Activated T-cell treated with anti-CD3 and anti-CD28 coated beads, Interleukin-2, amount 50 U/mL, for 24 hours (primary cell): ENCODE data around the gene SFI1.

Experiments used
- DNase-seq: peaks from one replicate; pipeline ENCODE4 v3.0.0-alpha.2; 2020
- H3K27ac Mint-ChIP-seq: 2 replicates; pipeline ENCODE4 v1.8.0; 2020; ENCODE audit warnings: mild to moderate bottlenecking, mixed read lengths
- H3K27me3 Mint-ChIP-seq: 2 replicates; pipeline ENCODE4 v1.8.0; 2020; ENCODE audit warnings: mixed read lengths
- H3K36me3 Mint-ChIP-seq: 2 replicates; pipeline ENCODE4 v1.8.0; 2020; ENCODE audit warnings: low read depth, mixed read lengths
- H3K4me1 Mint-ChIP-seq: 2 replicates; pipeline ENCODE4 v1.8.0; 2020; ENCODE audit warnings: low read depth, mixed read lengths
- H3K4me3 Mint-ChIP-seq: 2 replicates; pipeline ENCODE4 v1.8.0; 2020; ENCODE audit warnings: mild to moderate bottlenecking, moderate library complexity, mixed read lengths
- H3K9me3 Mint-ChIP-seq: 2 replicates; pipeline ENCODE4 v1.8.0; 2020; ENCODE audit warnings: mixed read lengths

Gene SFI1

DNA sequence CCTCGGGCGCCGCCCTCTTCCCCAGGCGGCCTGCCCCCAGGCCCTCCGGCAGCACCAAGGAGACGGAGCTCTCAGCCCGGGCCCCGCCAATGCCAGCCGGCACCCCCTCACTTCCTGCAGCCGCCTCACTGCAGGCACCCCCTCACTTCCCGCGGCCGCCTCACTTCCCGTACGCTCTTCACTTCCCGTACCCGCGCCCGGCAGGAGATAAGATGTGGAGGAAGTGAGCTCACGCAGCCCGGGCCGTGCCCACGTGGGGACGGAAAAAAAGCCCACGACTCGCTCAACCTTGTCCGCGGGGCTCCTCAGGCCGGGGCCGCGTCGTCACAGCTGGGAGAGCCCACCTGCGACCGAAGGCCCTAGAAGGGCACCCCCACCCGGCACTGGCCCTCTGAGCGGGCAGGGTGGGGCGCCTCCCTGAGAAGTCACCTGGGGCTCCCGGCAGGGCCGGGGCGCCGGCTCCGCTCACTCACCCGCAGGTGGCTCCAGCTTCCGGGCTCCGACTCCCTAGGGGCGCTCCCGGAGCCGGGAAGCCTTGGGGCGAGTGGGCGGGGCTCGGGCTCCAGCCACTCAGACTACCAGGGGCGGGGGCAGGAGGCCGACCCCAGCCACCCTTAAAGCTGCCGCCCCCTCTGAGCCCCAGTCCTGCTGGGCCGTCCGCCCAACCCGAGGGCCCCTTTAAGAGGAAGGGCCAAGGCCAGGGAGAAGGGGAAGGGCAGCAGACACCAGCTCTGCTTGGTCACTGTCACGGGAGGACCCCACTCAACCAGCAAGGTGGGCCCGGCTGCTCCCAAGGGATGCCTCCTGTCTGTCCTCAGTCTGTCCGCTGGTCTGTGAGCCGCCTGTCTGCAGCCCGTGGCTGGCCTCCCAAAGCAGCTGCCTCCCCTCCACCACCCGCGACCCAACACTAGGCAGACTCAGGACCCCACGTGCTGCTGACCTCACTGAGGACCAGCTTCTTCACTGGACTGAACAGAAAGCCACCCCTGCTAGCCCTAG lies 134.3 kb downstream of the SFI1 start:
- Mint-ChIP-seq H3K4me3 (peak overlapping the region; percentile 87), H3K27ac (peak overlapping the region; percentile 96), H3K9me3 (no peaks in the 10 kb centered on the region), H3K27me3 (no peaks in the 10 kb centered on the region), H3K4me1 (peaks cover 76% of the 10 kb centered on the region), H3K36me3 (peaks cover 43% of the 10 kb centered on the region)
- DNase-seq, result peak; percentile 90

DNA sequence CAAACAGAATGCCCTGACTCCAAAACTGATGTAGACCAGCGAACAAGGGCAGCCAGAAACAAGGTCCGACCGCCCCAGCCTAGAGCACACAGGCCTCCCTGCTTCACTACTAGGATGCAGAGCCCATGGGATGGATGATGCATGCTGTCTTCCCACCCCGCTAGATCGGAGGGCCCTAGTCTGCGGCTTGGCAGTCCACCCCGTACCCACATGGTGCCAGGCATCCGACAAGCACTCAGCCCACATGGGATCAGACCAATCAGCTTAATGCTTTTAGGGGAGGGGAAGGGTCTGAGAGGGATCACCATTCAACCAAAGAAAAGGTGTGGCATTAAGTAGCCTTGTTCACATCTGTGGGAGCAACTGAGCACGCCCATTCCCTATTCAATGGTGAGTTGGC lies 135.1 kb downstream of the SFI1 start:
- no peaks in the 10 kb centered on the region for H3K27me3 Mint-ChIP-seq
- peaks cover 35% of the 10 kb centered on the region for H3K36me3 Mint-ChIP-seq
- H3K9me3 Mint-ChIP-seq, result no peaks in the 10 kb centered on the region
- DNase-seq, result no peak
- peaks cover 69% of the 10 kb centered on the region for H3K4me1 Mint-ChIP-seq
- H3K27ac Mint-ChIP-seq, result peak overlapping the region; percentile 96
- H3K4me3 Mint-ChIP-seq, result peak overlapping the region; percentile 87

DNA sequence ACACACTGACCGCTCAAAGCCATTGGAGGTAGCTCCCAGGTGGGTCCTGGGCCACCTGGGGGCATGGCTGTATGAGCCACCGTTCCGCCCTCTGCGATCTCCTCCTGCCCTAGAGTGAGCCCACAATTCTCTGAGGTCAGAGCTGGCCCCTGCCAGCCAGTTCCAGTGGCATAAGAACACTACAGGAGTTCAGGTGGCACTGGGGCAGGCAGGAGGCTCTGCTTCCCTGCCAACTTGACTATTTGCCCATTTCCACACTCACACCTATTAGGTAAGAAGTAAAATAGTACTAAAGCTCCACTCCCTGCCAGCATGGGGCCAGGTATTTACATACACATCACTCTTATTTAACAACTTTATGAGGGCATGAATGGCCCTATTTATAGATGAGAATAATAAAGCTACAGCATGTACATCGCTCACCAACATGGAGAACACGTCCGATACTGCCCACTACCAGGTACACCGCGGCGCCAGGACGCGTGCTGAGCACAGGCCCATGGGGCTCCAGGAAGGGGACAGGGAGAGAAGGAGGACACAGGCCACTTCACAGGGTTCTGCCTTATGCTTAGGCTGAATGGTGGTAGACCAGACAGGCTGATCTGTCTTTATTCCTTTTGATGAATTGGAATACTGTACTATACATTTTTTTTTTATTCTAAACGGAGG lies 139.4 kb downstream of the SFI1 start:
- H3K4me1 Mint-ChIP-seq, result peaks cover 66% of the 10 kb centered on the region
- H3K27me3 Mint-ChIP-seq, result no peaks in the 10 kb centered on the region
- no peak overlapping the region for H3K4me3 Mint-ChIP-seq
- peak overlapping the region; percentile 50 for H3K27ac Mint-ChIP-seq
- H3K9me3 Mint-ChIP-seq, result no peaks in the 10 kb centered on the region
- DNase-seq, result no peak
- H3K36me3 Mint-ChIP-seq, result peaks cover 5% of the 10 kb centered on the region

DNA sequence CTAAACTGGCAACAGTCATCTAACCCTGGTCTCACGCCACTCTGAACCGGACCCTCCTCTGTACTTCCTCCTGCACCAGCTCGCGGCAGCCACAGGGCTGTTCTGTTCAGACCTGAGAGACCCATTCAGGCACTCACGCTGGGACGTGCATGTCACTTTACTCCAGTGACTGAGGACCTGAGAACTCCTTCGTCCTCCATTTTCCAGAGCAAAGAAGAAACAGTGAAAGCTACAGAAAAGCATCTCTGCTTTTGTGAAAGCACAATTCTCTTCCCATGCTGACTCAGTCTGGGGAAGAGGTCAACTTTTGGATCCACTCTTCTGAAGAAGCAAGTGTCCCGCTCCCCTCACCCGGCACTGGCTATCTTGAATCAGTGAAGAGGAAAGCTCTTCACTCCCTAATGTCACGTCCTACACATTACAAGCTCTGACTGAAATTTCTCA lies 141.1 kb downstream of the SFI1 start:
- Mint-ChIP-seq H3K36me3 (peaks cover 15% of the 10 kb centered on the region), H3K4me3 (no peak overlapping the region), H3K27ac (peak overlapping the region; percentile 91), H3K27me3 (no peaks in the 10 kb centered on the region), H3K4me1 (peaks cover 56% of the 10 kb centered on the region), H3K9me3 (no peaks in the 10 kb centered on the region)
- DNase-seq, result no peak

DNA sequence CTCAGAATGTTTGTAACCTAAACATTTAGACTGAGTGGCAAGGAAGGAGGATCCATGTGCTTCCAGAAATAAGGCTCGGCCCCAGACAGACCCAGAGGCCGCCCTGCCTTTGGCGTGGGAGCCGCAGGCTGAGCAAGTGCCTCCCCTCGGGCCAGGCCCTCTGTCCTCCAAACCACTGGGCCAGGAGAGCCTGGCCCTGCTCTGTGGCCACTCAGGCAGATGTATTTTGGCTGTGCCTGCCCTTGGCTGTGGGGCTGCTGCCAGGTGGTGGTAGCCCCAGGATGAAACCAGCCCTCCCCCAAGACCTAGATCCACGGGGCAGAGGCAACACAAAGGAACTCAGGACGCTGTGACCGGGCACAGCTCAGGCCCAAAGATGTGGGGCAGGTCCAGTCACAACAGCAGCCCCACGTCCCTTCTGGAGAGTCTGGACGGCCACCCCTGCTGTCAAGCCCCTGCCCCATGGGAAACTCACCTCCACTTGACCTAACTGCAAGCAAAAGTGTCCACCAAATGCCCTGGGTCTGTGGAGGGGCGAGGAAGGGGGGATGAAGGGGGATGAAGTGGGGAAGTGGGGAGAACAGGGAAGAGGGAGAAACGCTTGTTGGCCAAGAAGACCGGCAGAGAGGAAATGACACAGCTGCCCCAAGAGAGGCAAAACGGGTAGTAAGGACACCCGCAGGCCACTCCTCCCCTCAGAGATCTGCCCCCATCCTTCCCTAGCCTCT lies 141.7 kb downstream of the SFI1 start:
- peaks cover 19% of the 10 kb centered on the region for H3K36me3 Mint-ChIP-seq
- no peaks in the 10 kb centered on the region for H3K9me3 Mint-ChIP-seq
- peak overlapping the region; percentile 91 for H3K27ac Mint-ChIP-seq
- peaks cover 54% of the 10 kb centered on the region for H3K4me1 Mint-ChIP-seq
- peak overlapping the region; percentile 35 for H3K4me3 Mint-ChIP-seq
- H3K27me3 Mint-ChIP-seq, result no peaks in the 10 kb centered on the region
- no peak for DNase-seq

DNA sequence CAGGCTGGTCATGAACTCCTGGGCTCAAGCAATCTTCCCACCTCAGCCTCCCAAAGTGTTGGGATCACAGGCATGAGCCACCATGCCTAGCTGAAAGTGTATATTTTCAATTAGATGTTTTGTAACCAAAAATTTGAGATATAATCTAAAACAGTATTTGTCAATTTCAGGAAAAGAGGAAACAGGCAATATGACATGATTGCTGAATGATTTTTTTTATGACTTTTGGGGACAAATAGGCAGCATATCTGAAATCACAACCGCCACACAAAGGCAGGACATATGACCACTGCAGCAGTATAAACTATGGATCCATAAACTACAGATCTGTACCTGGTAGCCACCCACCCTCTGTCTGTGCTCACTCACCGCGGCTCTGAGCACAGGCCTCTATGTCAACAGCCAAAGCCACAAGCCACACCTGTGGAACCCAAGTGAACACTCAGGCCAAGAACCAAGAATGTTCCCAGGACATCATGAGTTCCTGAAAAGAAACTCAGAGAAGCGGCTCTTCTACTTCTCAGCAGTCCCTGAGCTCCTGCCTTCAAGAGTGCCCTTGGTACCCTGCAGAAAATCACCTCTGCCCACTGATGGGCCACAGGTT lies 143.2 kb downstream of the SFI1 start:
- no peak for DNase-seq
- peaks cover 26% of the 10 kb centered on the region for H3K36me3 Mint-ChIP-seq
- no peaks in the 10 kb centered on the region for H3K27me3 Mint-ChIP-seq
- H3K4me3 Mint-ChIP-seq, result no peak overlapping the region
- H3K4me1 Mint-ChIP-seq, result peaks cover 53% of the 10 kb centered on the region
- H3K9me3 Mint-ChIP-seq, result no peaks in the 10 kb centered on the region
- H3K27ac Mint-ChIP-seq, result peak overlapping the region; percentile 91

DNA sequence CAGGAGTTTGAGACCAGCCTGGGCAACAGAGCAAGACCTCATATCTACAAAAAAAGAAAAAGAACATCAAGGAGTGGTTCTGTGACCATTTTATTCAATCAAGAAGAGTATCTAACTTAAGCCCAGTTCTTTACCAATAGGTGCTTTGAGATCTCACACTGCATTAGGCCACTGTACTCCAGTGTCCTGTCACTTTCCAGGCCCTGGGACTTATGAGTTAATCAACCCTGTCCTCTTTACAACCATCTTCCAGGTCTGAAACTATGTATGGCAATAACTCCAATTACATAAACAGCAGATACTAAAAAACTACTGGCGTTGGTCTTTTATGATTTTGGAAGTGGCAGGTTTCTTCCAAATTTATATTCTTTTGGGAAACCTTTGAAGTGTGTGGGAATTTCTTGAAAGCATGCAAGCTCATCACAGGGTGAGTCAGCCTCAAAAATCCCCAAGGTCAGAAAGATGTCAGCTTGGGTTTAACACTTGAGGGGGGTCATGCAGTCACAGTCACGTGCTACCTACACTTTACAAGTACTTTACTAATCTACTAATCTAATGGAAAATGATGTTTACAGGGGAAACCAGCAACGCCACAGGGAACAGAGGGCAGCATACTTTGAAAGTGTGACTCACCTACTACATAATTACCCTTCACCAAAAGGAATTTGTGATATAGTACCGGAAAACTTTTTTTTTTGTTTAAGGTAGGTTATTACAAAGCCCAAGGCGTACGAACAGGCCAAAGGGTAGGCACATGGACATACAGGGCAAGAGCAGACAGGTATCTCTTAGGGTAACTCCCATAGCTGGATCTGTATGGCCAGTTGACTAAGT lies 150.1 kb downstream of the SFI1 start:
- Mint-ChIP-seq H3K36me3 (peaks cover 65% of the 10 kb centered on the region), H3K4me3 (peak overlapping the region; percentile 27)

DNA sequence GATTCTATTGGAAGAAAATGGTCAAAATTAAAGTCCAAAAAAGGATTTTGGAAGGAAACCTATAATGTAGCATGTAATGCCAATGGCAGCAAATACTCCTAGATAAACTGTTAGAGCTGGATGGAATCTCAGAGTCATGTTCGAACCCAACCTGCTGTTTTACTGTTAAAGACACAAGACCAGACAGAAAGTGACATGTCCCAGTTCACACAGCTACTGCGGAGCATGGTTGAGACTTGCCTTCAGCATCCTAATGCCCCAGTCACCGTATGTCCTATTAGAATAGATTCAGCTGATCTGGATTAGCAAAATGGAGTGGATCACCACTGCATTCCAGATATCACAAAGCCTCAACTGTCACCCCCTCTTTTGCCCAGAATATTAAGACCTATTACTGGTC lies 150.7 kb downstream of the SFI1 start:
- no peaks in the 10 kb centered on the region for H3K27me3 Mint-ChIP-seq
- H3K9me3 Mint-ChIP-seq, result no peaks in the 10 kb centered on the region
- DNase-seq, result no peak
- peaks cover 59% of the 10 kb centered on the region for H3K4me1 Mint-ChIP-seq
- peak overlapping the region; percentile 27 for H3K4me3 Mint-ChIP-seq
- peak overlapping the region; percentile 92 for H3K27ac Mint-ChIP-seq
- peaks cover 63% of the 10 kb centered on the region for H3K36me3 Mint-ChIP-seq

More for the DNA sequence above, 150.1 kb downstream of the SFI1 start:
- no peaks in the 10 kb centered on the region for H3K9me3 Mint-ChIP-seq
- H3K27ac Mint-ChIP-seq, result peak overlapping the region; percentile 92
- no peaks in the 10 kb centered on the region for H3K27me3 Mint-ChIP-seq
- peaks cover 53% of the 10 kb centered on the region for H3K4me1 Mint-ChIP-seq
- DNase-seq, result no peak

DNA sequence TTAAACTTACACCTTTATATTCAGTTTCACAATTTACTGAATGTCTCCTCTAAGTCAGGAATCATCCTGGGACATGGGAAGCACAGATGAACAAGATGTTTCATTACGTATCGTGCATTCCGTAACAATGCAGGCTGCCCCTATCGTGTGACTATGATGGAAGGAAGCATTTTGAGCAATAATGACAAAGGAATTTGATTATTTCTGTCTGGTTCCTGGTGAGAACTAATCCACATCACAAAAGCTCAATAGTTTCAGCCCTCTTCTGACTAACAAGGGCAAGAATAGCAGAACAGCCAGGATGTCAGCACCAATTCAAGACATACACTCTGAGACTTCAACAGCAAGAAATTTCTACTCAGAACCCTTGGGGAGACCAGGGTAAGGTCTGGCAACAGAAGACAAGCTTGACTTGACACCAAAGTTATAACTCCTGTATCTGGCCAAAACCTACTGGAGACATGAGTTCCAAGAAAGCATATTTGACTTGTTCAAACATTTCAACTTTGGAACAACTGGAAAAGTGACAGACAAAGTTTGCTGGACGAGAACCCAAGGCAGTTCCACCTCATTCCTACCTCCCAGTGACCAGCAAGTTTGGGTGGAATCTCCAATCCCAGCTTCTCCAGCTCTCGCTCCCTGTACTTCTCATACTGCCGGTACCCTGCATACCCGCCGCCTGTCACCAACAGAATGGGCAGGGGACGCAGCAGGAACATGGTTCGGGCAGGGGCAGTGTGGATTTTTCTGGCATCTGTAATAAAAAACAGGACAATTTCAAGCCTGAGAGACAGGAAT lies 151.4 kb downstream of the SFI1 start:
- no peak for DNase-seq

DNA sequence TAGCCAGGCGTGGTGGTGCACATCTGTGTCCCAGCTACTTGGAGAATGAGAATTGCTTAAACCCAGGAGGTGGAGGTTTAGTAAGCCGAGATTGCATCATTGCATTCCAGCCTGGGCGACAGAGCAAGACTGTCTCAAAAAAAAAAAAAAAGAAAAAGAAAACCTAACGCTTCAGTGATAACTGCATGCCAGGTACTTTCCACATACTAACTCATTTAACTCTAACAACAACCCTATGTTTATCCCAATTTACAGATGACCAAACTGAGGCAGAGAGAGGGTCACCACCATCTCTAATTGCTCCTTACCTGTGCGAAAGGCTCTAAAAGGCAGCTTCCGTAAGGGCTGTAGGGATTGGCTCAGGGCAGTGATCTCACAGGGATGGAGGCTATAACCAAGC lies 154.1 kb downstream of the SFI1 start:
- H3K9me3 Mint-ChIP-seq, result no peaks in the 10 kb centered on the region
- no peak for DNase-seq
- H3K27ac Mint-ChIP-seq, result no peak overlapping the region
- no peak overlapping the region for H3K4me3 Mint-ChIP-seq
- no peaks in the 10 kb centered on the region for H3K27me3 Mint-ChIP-seq
- peaks cover 66% of the 10 kb centered on the region for H3K4me1 Mint-ChIP-seq
- peaks cover 47% of the 10 kb centered on the region for H3K36me3 Mint-ChIP-seq

More for the DNA sequence above, 151.4 kb downstream of the SFI1 start:
- peak overlapping the region; percentile 92 for H3K27ac Mint-ChIP-seq
- H3K36me3 Mint-ChIP-seq, result peaks cover 60% of the 10 kb centered on the region
- H3K9me3 Mint-ChIP-seq, result no peaks in the 10 kb centered on the region
- peaks cover 65% of the 10 kb centered on the region for H3K4me1 Mint-ChIP-seq
- no peak overlapping the region for H3K4me3 Mint-ChIP-seq
- H3K27me3 Mint-ChIP-seq, result no peaks in the 10 kb centered on the region

DNA sequence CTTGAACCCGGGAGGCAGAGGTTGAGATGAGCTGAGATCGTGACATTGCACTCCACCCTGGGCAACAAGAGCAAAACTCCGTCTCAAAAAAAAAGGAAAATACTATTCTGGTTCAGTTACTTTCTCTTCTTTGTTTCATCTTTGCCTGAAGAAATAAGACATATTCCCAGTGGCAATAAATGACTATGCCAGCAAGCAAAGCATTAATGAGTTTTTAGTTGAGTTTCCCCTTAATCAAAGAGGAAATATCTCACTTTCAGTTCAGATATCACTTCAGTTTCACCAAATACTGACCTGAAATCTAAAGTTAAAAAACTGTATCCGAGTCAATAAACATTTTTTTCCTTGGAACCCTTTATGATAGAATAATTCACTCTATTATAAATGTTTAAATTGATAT lies 155.3 kb downstream of the SFI1 start:
- no peak for DNase-seq
- Mint-ChIP-seq H3K27me3 (no peaks in the 10 kb centered on the region), H3K27ac (peak overlapping the region; percentile 82), H3K9me3 (no peaks in the 10 kb centered on the region), H3K36me3 (peaks cover 42% of the 10 kb centered on the region), H3K4me3 (no peak overlapping the region), H3K4me1 (peaks cover 60% of the 10 kb centered on the region)

DNA sequence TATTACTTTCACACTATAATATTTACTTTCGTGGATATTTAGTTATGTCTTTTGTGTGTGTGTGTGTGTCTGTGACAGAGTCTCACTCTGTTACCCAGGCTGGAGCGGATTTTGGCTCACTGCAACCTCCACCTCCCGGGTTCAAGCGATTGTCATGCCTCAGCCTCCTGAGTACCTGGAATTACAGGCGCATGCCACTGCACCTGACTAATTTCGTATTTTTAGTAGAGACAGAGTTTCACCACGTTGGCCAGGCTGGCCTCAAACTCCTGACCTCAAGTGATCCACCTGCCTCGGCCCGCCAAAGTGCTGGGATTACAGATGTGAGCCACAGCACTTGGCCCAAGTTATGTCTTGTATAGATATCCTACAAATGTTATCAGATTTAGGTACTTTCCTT lies 155.8 kb downstream of the SFI1 start:
- H3K27ac Mint-ChIP-seq, result peak overlapping the region; percentile 77
- DNase-seq, result no peak
- no peak overlapping the region for H3K4me3 Mint-ChIP-seq
- peaks cover 38% of the 10 kb centered on the region for H3K36me3 Mint-ChIP-seq
- no peaks in the 10 kb centered on the region for H3K27me3 Mint-ChIP-seq
- no peaks in the 10 kb centered on the region for H3K9me3 Mint-ChIP-seq
- peaks cover 56% of the 10 kb centered on the region for H3K4me1 Mint-ChIP-seq
